HepG2 (cell line): ENCODE results near the gene LOXL4. TPM values are rescaled to one million over a fixed set of nuclear protein-coding genes. Genes with fewer than 3 reads are reported as not detected.
A peak's percentile ranks its signal among the peaks of the same experiment; 100 is the strongest.

ENCODE experiments used
- ATM ChIP-seq: fragments of 450-650 bp; IDR thresholded peaks from 2 replicates; pipeline ENCODE4 v1.7.1; 2017; ENCODE audit warnings: mild to moderate bottlenecking, borderline replicate concordance
- FOXA3 ChIP-seq: IDR thresholded peaks from 2 replicates; pipeline ENCODE4 v1.6.1; 2016; ENCODE audit warnings: missing genetic modification reagents, missing compliant biosample characterization
- JDP2 ChIP-seq: sonication (generic); formaldehyde crosslinking; IDR thresholded peaks from 2 replicates; pipeline ENCODE4 v1.8.1; 2022; ENCODE audit warnings: missing genetic modification reagents, borderline replicate concordance
- JUNB ChIP-seq: sonication (generic); formaldehyde crosslinking; IDR thresholded peaks from 2 replicates; pipeline ENCODE4 v1.8.0; 2022; ENCODE audit warnings: missing genetic modification reagents, mild to moderate bottlenecking, borderline replicate concordance
- JUND ChIP-seq: sonication (generic); formaldehyde crosslinking; IDR thresholded peaks from 2 replicates; pipeline ENCODE4 v1.8.0; 2022; ENCODE audit warnings: mild to moderate bottlenecking, missing genetic modification reagents
- KDM5B ChIP-seq: sonication (generic); formaldehyde crosslinking; IDR thresholded peaks from 2 replicates; pipeline ENCODE4 v1.4.0; 2020; ENCODE audit warnings: missing genetic modification reagents, mild to moderate bottlenecking, borderline replicate concordance
- LCORL ChIP-seq, 2 experiments: fragments of 450-650 bp in 1 of 2; sonication (generic) in 1 of 2; formaldehyde crosslinking in 1 of 2; IDR thresholded peaks; 2 replicates each; pipeline versions ENCODE4 v1.5.0 to v1.6.1; 2017 to 2020; ENCODE audit warnings: antibody characterized with exemption in 1 of 2, missing genetic modification reagents in 1 of 2
- MAFK ChIP-seq, 2 experiments: IDR thresholded peaks in 1 of 2; conservative IDR thresholded peaks in 1 of 2; 2 replicates each; pipeline ENCODE4 v1.6.1; 2011; ENCODE audit warnings: improper control_type of control experiment in 2 of 2, low read length in 2 of 2
- MIER2 ChIP-seq: IDR thresholded peaks from 2 replicates; pipeline ENCODE4 v1.6.1; 2016; ENCODE audit warnings: missing biosample characterization, missing genetic modification reagents
- NCOA5 ChIP-seq: sonication (generic); formaldehyde crosslinking; IDR thresholded peaks from 2 replicates; pipeline ENCODE4 v1.4.0; 2020; ENCODE audit warnings: missing genetic modification reagents
- PTBP1 ChIP-seq: fragments of 200-400 bp; formaldehyde crosslinking; IDR thresholded peaks from 2 replicates; pipeline ENCODE4 v1.6.1; 2018; ENCODE audit warnings: low read length, low read depth; ENCODE audit not compliant: poor library complexity, severe bottlenecking
- REST ChIP-seq, 2 experiments: IDR thresholded peaks; 2 replicates each; pipeline ENCODE4 v1.6.1; 2011 to 2012; ENCODE audit warnings: low read length in 2 of 2, borderline replicate concordance in 1 of 2, low read depth in 1 of 2, mild to moderate bottlenecking in 1 of 2, moderate library complexity in 1 of 2
- SAFB2 ChIP-seq: sonication (generic); formaldehyde crosslinking; IDR thresholded peaks from 2 replicates; pipeline ENCODE4 v1.5.1; 2020; ENCODE audit warnings: missing genetic modification reagents, low read depth, mild to moderate bottlenecking, borderline replicate concordance
- ZFP82 ChIP-seq: sonication (generic); formaldehyde crosslinking; IDR thresholded peaks from 2 replicates; pipeline ENCODE4 v1.5.1; 2020; ENCODE audit warnings: mild to moderate bottlenecking, missing genetic modification reagents, borderline replicate concordance
- ZNF724P ChIP-seq: sonication (generic); formaldehyde crosslinking; IDR thresholded peaks from 2 replicates; pipeline ENCODE4 v1.8.0; 2022; ENCODE audit warnings: missing genetic modification reagents, borderline replicate concordance
- polyA plus RNA-seq, 8 experiments: library from polyadenylated mRNA; depleted of rRNA in 3 of 8; stranded (reverse) in 7 of 8; unstranded in 1 of 8; fragments of >200 nt; fragmentation: Illumina TruSeq in 4 of 8; extraction: Trizol in 4 of 8; gene quantifications; 2 replicates each; pipeline versions ENCODE4 v1.2.1 to v1.2.3, GENCODE V29; 2011 to 2016; ENCODE audit warnings: low read depth in 4 of 8, missing spikeins in 1 of 8, mixed read lengths in 1 of 8; ENCODE audit not compliant: insufficient read depth in 1 of 8
- total RNA-seq, 5 experiments: library from RNA; depleted of rRNA; stranded (reverse); fragments of >200 nt; fragmentation: Illumina TruSeq; extraction: Trizol; gene quantifications; 2 replicates each; pipeline ENCODE4 v1.2.3, GENCODE V29; 2016; ENCODE audit warnings: low read depth in 1 of 5
- TF ChIP-seq, protein P1 (sequence below): sonication (generic); formaldehyde crosslinking; conservative IDR thresholded peaks from 2 replicates; pipeline ENCODE4 v1.8.0; 2022; ENCODE audit warnings: mild to moderate bottlenecking, moderate library complexity, missing genetic modification reagents
- TF ChIP-seq, protein P2 (sequence below): sonication (generic); formaldehyde crosslinking; IDR thresholded peaks from 2 replicates; pipeline ENCODE4 v1.4.0; 2020; ENCODE audit warnings: mild to moderate bottlenecking, low read depth, missing genetic modification reagents

The LOXL4 gene
- total and polyA plus RNA-seq, 2 of the 13 experiments (the other 11 are each of a cell fraction or from before 2014, with no cell fraction given): 8.8 to 21.1 TPM

DNA sequence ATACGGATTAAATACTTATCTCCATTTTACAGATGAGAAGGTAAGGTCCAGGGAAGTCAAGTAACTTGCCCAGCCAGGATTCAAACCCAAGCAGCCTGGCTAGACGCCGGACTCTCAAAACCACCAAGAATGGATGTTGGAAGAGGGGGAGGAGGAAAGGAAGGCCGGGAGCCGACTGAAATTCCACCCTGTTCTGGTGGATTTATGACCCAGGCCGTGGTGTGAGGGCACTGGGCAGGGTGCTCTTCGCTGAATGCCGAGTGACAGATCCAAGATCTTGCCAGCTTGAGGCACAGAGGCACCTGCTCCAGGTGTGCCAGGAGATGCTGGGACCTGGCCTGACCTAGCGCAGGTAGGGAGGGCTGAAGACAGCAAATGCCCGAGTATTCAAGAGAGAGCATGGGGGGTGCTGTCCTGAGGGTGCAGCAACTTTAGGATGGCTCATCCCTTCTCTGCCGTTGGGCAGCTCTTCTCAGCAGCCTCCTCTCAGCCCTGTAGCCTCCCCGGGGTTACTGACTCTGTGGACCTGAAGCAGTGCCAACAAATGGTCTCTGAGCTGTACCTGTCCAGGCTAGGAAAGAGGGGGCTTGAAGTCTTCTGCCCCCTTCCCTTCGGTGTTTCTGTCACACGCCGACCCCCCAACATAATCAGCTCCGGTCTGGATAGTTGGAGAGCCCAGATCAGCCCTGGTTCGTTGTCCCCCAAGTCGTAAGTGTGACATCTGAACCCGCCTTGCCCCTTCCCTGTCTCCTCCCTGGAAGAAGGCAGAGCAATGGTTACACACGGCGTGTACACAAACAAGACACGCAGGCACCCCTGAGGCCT is 713 bp downstream of the LOXL4 start (continued):
- TF ChIP-seq REST (IDR thresholded peaks at IDR 0.05; ENCODE audit: borderline replicate concordance in 1 of 2, low read depth in 1 of 2, low read length in 2 of 2) (no peak), NCOA5 (CRISPR knock-in tag) (no peak), FOXA3 (CRISPR knock-in tag) (peak; percentile 35; the same call in 1 of the 2 replicates), MIER2 (CRISPR knock-in tag) (no peak), KDM5B (CRISPR knock-in tag) (no peak), PTBP1 (no peak), ATM (no peak), SAFB2 (CRISPR knock-in tag) (0 out of 2 replicates have a peak, but pooled peaks have one; percentile 37), MAFK (conservative IDR thresholded peaks at IDR 0.05 in 1 of 2, IDR thresholded peaks at IDR 0.05 in 1 of 2; ENCODE audit: low read length in 2 of 2) (no peak), JUND (CRISPR knock-in tag) (no peak), ZNF724P (CRISPR knock-in tag) (no peak), ZFP82 (no peak), LCORL (IDR thresholded peaks at IDR 0.05) (no peak), LCORL (CRISPR knock-in tag; IDR thresholded peaks at IDR 0.05) (peak; percentile 52; the same call in 1 of the 2 replicates), JDP2 (CRISPR knock-in tag) (no peak), JUNB (CRISPR knock-in tag) (no peak)
- TF ChIP-seq, protein P1, sequence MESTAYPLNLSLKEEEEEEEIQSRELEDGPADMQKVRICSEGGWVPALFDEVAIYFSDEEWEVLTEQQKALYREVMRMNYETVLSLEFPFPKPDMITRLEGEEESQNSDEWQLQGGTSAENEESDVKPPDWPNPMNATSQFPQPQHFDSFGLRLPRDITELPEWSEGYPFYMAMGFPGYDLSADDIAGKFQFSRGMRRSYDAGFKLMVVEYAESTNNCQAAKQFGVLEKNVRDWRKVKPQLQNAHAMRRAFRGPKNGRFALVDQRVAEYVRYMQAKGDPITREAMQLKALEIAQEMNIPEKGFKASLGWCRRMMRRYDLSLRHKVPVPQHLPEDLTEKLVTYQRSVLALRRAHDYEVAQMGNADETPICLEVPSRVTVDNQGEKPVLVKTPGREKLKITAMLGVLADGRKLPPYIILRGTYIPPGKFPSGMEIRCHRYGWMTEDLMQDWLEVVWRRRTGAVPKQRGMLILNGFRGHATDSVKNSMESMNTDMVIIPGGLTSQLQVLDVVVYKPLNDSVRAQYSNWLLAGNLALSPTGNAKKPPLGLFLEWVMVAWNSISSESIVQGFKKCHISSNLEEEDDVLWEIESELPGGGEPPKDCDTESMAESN (CRISPR knock-in tag): 0 out of 2 replicates have a peak, but pooled peaks have one; percentile 44
- TF ChIP-seq, protein P2, sequence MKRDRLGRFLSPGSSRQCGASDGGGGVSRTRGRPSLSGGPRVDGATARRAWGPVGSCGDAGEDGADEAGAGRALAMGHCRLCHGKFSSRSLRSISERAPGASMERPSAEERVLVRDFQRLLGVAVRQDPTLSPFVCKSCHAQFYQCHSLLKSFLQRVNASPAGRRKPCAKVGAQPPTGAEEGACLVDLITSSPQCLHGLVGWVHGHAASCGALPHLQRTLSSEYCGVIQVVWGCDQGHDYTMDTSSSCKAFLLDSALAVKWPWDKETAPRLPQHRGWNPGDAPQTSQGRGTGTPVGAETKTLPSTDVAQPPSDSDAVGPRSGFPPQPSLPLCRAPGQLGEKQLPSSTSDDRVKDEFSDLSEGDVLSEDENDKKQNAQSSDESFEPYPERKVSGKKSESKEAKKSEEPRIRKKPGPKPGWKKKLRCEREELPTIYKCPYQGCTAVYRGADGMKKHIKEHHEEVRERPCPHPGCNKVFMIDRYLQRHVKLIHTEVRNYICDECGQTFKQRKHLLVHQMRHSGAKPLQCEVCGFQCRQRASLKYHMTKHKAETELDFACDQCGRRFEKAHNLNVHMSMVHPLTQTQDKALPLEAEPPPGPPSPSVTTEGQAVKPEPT: no peak
